Colonic mucosa (tissue), 4 donors: Measurements from ENCODE around the gene IGFALS. TPM values are rescaled to one million over a fixed set of nuclear protein-coding genes. Genes with fewer than 3 reads are reported as not detected.

ENCODE experiments used
- DNase-seq: peaks from one replicate; pipeline ENCODE4 v3.0.0-alpha.2; 2020
- H3K27ac ChIP-seq: fragments of 200-600 bp; one replicate; pipeline ENCODE4 v1.8.0; 2021
- H3K27me3 ChIP-seq: fragments of 200-600 bp; one replicate; pipeline ENCODE4 v1.8.0; 2021
- H3K36me3 ChIP-seq: fragments of 200-600 bp; one replicate; pipeline ENCODE4 v1.8.0; 2021
- H3K4me1 ChIP-seq: fragments of 200-600 bp; one replicate; pipeline ENCODE4 v1.8.0; 2021; ENCODE audit warnings: mild to moderate bottlenecking
- H3K4me3 ChIP-seq: fragments of 200-600 bp; one replicate; pipeline ENCODE4 v1.8.0; 2021
- H3K9ac ChIP-seq, 2 donors: one replicate each; pipeline ENCODE4 v1.7.0; 2013; ENCODE audit warnings: control low read depth in 2 of 2, low read depth in 2 of 2, low read length in 2 of 2
- H3K9me3 ChIP-seq: fragments of 200-600 bp; one replicate; pipeline ENCODE4 v1.8.0; 2021
- intact Hi-C: fragments of 100-400 bp; cut with DNase I; formaldehyde crosslinking; loops from one replicate; pipeline ENCODE4 v1.14.1; 2022
- total RNA-seq, 2 donors: library from RNA; stranded (reverse); fragmentation: NEBNext Ultra II Directional in 1 of 2; extraction: Animal tissue kit (Norgen Biotek cat#: 25700) in 1 of 2; gene quantifications; one replicate each; pipeline ENCODE4 v1.2.1, GENCODE V29; 2021
- TF ChIP-seq, protein P1 (sequence below): fragments of 200-600 bp; IDR thresholded peaks from one replicate; pipeline ENCODE4 v1.8.0; 2022; ENCODE audit warnings: antibody characterized with exemption, mild to moderate bottlenecking
- donor health status: healthy.
- donor health status: DM: no; HTN: no; CAD: no.
- donor health status: DM: no; HTN: no; CAD: no.

IGFALS gene
- total RNA-seq, 2 donors from 2014 or later = 5.7 to 7.0 TPM

DNA sequence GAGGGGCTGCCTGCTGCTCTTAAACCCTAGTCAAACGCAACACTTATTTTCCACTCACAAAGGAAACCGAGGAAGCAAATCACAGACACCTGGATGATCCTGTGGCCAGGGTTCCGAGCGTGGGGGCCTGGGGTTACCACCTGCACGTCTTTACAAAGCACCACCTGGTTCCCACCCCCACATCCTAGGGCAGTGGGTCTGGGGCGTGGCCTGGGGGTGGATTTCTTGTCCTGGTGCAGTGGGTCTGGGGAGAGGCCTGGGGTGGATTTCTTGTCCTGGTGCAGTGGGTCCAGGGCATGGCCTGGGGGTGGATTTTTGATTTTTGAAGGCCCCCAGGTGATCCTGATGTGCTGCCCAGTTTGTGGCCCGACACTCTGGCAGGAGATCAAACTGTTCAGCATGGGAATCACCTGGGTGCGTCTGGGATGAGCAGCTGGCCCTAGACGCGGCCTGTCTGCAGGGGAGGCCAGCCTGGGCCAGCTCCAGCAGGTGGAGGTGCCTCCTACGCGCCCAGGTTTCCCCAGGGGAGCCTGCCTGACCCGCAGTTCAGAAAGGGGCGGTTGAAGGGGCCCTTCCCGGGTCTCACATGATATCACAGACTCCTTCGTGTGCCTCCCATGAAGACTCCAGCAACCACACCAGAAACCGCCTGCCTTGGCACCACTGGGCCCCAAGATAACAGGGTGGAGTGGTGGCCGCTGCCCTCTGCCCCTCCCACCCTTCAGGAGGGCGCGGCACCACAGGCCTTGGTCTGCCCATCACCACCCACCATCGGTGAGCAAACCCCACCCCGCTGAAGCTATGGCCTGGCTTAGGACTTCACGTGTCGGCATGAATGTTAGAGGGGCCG, 26.8 kb upstream of the IGFALS start:
- Histone ChIP-seq H3K9me3 (no peaks in the 10 kb centered on the region), H3K27me3 (no peaks in the 10 kb centered on the region), H3K36me3 (peaks cover 15% of the 10 kb centered on the region), H3K27ac (no peak overlapping the region), H3K4me3 (no peak overlapping the region), H3K9ac (no peak overlapping the region), H3K4me1 (peaks cover 4% of the 10 kb centered on the region)
- TF ChIP-seq, protein P1, sequence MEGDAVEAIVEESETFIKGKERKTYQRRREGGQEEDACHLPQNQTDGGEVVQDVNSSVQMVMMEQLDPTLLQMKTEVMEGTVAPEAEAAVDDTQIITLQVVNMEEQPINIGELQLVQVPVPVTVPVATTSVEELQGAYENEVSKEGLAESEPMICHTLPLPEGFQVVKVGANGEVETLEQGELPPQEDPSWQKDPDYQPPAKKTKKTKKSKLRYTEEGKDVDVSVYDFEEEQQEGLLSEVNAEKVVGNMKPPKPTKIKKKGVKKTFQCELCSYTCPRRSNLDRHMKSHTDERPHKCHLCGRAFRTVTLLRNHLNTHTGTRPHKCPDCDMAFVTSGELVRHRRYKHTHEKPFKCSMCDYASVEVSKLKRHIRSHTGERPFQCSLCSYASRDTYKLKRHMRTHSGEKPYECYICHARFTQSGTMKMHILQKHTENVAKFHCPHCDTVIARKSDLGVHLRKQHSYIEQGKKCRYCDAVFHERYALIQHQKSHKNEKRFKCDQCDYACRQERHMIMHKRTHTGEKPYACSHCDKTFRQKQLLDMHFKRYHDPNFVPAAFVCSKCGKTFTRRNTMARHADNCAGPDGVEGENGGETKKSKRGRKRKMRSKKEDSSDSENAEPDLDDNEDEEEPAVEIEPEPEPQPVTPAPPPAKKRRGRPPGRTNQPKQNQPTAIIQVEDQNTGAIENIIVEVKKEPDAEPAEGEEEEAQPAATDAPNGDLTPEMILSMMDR = no peak
- intact Hi-C loops = no loop called here
- no peak for DNase-seq

DNA sequence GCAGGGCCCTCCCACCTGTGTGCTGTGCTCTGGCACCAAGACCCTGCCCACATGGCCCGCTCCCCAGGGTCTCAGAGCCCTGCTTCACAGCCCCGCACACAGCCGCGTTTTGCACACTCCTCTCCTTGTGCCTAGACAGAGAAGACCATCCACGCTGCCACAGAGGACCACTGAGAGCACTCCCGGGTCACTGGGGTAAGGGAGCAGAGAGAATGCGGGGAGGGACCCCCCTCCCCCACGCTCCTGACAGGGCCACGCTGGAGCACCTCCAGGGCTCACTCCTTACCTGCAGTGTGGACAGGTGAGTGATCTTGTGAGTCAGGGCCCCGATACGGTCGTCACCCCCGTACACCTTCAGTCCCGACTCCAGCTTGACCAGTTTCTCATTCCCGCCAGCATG, 26.1 kb upstream of the IGFALS start:
- H3K4me3 ChIP-seq = no peak overlapping the region
- H3K4me1 ChIP-seq = no peaks in the 10 kb centered on the region
- H3K36me3 ChIP-seq = peaks cover 15% of the 10 kb centered on the region
- H3K9me3 ChIP-seq = no peaks in the 10 kb centered on the region
- H3K27ac ChIP-seq = no peak overlapping the region
- no peak overlapping the region for H3K9ac ChIP-seq
- no peaks in the 10 kb centered on the region for H3K27me3 ChIP-seq
- TF ChIP-seq, protein P1 = no peak
- intact Hi-C loops = no loop called here
- DNase-seq = no peak

DNA sequence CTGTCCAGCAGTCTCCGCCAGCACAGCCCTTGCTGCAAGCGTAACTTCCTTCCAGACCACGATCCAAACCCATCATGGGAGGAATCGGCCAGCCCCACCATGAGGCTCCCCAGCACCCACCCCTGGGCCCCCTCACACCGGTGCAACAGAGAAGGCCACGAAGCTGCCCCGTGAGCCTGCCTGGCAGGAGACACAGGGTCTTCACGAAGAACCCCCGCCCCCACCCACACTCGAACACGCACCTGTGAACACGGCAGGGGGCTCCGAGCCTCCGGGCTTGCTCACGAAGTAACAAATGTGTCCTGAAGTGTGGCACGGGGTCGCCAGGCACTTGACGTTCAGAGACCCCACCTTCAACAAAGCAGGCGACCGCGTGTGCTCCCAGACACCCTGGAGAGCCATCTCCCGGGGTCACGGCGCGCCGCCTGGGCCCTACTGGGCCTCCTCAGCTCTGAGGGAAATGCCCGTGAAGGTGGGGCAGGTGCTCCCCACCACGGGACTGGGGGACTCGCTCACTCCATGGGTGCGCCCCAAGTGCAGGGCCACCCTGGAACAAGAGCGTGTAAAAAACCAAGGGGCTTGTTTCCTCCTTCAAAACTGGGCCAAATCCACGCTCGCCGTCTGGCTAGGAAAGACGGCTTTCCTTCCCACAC, 25.5 kb upstream of the IGFALS start:
- intact Hi-C loops = no loop called here

DNA sequence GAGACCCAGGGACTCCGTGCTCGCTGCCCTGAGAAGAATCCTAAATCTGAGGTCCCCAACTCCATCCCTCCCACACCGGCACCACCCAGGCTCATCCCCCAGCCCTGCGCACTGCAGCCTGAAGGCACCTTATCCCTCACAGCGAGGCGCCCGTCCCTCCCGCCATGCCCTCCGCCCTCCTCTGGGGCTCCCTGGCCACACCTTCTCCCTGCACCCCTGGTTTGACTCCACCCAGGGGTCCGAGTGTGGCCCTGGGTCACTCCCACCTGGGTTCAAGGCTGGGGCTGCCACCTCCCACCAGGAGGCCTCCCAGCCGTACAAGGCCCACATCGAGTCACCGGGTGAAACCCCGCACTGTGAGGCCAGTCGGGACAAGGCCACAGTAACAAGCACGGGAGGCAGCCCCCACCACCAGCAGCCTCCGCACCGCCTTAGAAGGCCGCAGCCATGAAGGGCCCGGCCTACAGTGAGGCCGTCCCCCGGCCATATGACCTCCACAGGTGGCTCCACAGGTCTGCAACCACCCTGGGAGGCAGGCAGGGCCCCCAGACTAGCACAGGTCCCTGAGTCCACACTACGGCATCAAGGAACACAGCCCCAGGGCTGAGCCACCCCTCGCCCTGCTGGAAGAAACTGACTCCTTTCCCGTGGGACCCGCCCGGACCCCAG, 24.8 kb upstream of the IGFALS start:
- H3K36me3 ChIP-seq = peaks cover 15% of the 10 kb centered on the region
- no peaks in the 10 kb centered on the region for H3K9me3 ChIP-seq
- H3K27ac ChIP-seq = no peak overlapping the region
- DNase-seq = no peak
- TF ChIP-seq, protein P1 = no peak
- intact Hi-C loops = no loop called here
- H3K4me1 ChIP-seq = no peaks in the 10 kb centered on the region
- H3K4me3 ChIP-seq = no peak overlapping the region
- no peak overlapping the region for H3K9ac ChIP-seq
- no peaks in the 10 kb centered on the region for H3K27me3 ChIP-seq

More for the DNA sequence above, 25.5 kb upstream of the IGFALS start:
- no peak overlapping the region for H3K9ac ChIP-seq
- H3K27me3 ChIP-seq = no peaks in the 10 kb centered on the region
- H3K36me3 ChIP-seq = peaks cover 15% of the 10 kb centered on the region
- TF ChIP-seq, protein P1 = no peak
- no peaks in the 10 kb centered on the region for H3K4me1 ChIP-seq
- DNase-seq = no peak
- H3K27ac ChIP-seq = no peak overlapping the region
- H3K9me3 ChIP-seq = no peaks in the 10 kb centered on the region
- no peak overlapping the region for H3K4me3 ChIP-seq

DNA sequence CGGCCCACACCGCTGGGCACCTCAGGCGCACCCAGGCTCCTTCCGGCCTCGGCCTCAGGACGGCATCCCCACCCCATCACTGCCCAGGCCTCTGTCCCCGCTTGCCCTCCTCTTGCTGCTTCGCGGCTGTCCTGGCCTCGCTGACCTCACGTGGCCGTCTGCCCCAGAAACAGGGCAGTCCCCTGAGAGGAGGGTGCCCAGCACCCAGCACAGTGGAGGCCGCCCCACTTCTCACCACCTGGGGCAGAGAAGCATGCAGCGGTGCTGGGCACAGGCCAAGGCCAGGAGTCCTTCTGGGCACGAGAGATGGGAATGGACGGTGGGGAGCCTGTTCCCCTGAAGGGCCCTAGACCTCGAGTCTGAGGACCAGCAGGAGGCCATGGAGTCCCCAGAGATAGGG, 24.2 kb upstream of the IGFALS start:
- H3K36me3 ChIP-seq = peaks cover 15% of the 10 kb centered on the region
- H3K9me3 ChIP-seq = no peaks in the 10 kb centered on the region
- H3K9ac ChIP-seq = no peak overlapping the region
- TF ChIP-seq, protein P1 = no peak
- intact Hi-C loops = no loop called here
- no peaks in the 10 kb centered on the region for H3K4me1 ChIP-seq
- no peak overlapping the region for H3K4me3 ChIP-seq
- no peaks in the 10 kb centered on the region for H3K27me3 ChIP-seq
- no peak overlapping the region for H3K27ac ChIP-seq
- DNase-seq = no peak
